GM20000 (cell line): ENCODE measurements around the gene KRT4.

Experiments
- DNase-seq: peaks from one replicate; pipeline ENCODE4 v3.0.0; 2012; ENCODE audit warnings: low spot score
- TF ChIP-seq, protein P1 (sequence below): IDR thresholded peaks from 2 replicates; pipeline ENCODE4 v1.5.1; 2012; ENCODE audit warnings: mild to moderate bottlenecking, control low read depth; ENCODE audit errors: extremely low read depth, missing control alignments

Gene KRT4

DNA sequence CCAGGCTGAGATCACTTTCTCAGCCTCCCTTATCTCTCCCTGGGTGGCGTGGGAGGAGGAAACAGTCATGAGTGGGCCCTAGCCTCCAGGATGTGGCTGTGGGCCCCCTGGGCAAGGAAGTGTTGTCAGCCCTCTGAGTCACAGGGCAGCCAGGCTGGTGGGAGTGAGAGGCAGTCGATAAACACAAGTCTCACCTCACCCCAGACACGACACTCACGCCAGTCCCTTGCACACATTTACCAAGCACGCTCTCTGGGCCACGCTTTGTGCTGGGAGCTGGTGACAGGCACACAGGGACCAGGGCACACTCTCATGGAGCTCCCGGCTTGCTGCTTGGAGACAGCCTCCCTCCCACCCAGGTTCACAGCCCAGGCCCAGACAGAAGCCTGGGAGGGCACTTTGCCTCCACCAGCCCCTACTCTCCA is 22.1 kb upstream of the KRT4 start:
- TF ChIP-seq, protein P1, sequence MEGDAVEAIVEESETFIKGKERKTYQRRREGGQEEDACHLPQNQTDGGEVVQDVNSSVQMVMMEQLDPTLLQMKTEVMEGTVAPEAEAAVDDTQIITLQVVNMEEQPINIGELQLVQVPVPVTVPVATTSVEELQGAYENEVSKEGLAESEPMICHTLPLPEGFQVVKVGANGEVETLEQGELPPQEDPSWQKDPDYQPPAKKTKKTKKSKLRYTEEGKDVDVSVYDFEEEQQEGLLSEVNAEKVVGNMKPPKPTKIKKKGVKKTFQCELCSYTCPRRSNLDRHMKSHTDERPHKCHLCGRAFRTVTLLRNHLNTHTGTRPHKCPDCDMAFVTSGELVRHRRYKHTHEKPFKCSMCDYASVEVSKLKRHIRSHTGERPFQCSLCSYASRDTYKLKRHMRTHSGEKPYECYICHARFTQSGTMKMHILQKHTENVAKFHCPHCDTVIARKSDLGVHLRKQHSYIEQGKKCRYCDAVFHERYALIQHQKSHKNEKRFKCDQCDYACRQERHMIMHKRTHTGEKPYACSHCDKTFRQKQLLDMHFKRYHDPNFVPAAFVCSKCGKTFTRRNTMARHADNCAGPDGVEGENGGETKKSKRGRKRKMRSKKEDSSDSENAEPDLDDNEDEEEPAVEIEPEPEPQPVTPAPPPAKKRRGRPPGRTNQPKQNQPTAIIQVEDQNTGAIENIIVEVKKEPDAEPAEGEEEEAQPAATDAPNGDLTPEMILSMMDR: no peak
- DNase-seq: no peak

DNA sequence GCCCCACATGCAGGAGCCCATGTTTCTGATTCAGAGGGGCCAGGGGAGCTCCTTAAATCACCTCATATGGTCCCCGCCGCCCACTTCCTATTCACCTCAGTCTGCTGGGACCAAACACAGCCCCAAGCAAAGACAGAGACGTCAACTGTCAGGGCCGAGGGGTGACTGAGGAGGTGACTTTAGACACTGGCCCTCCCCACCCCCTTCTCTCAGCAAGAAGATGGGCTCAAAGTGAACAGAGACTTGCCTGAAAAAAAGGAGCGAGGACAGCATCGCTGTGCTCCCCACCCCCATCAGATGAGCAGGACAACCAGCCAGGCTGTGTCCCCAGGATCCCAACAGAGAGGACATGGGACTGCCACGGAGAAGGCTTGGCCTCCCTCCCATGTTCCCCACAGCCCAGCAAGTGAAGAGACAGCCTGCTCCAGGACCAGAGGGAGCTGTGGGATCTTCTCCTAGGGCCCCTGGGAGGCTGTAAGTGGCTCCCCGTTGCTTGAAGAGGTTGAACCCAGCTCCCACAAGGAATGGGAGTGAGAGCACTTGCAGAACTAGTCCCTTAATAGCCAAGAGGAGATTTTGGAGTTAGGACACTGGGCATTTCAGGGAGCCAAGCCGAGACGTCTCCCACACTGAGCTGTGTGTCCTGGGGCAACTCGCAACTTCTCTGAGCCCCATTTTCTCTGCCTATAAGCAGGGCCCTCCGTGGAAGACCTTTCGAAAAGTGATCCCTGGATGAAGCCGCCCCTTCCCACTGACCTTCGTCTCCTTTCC is 21.5 kb upstream of the KRT4 start:
- TF ChIP-seq, protein P1: no peak
- no peak for DNase-seq

DNA sequence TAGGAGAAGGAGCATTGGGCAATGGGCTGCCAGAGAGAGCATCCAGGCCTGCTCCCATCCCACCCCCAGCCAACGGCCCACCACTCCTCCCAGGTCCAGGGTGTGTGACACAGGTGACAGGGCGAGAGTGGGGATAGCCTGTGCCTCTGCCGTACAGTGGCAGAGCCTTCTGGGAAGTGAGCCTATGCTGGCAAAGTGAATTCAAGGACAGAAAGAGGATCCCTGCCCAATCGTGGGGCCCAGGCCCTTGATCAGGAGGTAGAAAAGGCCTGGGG is 20.7 kb upstream of the KRT4 start:
- TF ChIP-seq, protein P1: no peak
- no peak for DNase-seq

DNA sequence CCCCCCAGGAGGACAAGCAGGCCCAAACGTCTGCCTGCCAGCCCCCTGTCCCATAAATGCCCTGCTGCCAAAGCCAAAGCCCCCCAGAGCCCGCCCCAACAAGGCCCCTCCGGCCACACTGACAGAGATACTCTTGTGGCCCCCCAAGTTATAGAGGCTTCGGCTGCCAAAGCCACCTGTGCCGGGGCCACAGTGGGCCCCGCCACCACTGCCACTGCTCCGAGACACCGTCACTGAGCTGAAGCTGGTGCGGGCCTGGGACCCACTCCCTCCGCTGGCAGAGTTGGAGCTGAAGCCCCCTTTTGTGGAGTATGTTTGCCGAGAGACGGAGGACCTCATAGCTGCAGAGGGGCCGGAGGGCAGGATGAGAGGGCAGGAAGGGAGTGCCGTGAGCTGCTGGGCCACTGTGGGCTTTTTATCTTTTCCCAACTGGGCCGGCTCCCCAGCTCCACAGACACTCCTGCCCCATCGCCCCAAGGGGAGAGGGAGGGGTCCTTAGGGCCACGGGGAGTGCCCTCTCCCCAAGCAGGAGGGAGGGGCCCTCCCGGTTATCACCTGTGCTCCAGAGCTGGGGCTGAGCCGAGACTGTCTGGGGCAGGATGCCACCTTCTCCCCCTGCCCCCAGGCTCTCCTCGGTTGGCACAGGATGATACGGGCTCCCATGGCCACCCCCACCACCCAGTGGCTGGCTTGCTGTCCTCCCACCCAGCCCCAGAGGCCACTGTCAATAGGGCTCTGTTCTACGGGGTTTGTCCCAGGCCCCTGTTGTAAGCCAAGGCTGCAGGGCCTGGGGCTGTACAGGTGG is 20.2 kb upstream of the KRT4 start, which contains the start of gene KRT79:
Gene KRT79 (minus strand): TSS at position 390 of the 805 bp plus-strand sequence. CDS start 51 bp downstream, at position 339.
- TF ChIP-seq, protein P1: no peak
- no peak for DNase-seq

DNA sequence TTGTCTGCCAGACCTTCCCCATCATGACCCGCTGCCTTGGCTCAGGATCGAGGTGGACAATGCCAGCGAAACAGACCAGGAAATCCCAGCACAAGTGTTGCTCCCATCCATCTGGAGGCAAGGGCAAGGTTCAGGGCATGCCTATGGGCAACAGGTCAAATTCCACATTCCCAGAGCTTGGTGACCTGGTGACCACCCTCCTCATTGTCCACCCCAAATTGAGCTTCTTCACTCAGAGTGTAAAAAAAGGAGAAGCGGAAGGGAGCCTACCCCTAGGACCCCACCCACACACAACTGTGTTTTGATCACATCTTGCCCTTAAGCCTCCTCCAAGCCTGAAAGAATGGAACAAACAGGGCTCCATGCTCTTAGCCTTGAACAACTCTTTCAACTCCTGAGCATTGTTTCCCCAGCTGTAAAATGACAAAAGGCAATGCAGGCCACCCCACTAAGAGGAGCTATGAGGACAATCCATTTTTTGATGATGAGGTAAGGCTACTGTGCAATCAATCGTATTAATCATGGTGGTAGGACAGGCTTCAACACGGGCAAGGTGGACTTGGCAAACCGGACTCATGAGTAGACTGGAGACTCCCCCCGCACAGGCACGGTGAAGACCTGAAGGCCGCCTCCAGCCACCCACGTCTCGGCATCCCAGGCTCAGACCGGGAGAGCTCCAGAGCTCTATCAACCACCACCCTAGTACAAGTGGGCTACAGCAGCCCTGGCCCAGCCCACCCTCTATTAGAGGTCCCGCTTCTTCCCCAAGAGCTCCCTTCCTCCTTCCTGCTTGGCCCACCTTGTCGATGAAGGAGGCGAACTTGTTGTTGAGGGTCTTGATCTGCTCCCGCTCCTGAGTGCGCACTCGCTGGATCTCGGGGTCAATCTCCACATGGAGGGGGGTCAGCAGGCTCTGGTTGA is 19.3 kb upstream of the KRT4 start:
- no peak for DNase-seq
- TF ChIP-seq, protein P1: no peak

DNA sequence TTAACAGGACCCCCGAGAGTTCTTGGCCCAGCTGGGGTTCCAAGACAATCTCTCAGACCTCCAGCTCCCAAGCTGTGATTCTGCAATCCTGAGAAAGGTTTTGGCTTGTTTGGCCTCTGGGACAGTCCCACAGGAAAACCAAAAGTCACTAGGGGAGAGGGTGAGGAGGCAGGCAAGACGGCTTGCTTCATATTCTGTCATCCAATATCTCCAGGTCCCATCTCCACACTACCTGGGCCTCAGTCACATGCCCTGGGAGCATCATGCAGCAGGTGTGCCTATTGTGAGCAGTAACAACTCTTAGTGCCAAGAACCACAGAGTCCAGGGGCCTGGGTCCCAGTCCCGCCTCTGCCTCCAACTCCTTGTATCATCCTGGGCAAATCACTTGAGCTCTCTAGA is 18.5 kb upstream of the KRT4 start:
- TF ChIP-seq, protein P1: no peak
- DNase-seq: no peak
